SJCRH30 (cell line): ENCODE measurements around the gene APOL4. TPM values are rescaled to one million over a fixed set of nuclear protein-coding genes. Genes with fewer than 3 reads are reported as not detected.
"Not testable (repeated sequence)": the region's sequence is repeated elsewhere in the genome, so short reads cannot be mapped to it uniquely, and the experiment has no call there.

Experiments
- DNase-seq, 2 experiments: peaks; one replicate each; pipeline ENCODE4 v3.0.0-alpha.2; 2015 to 2020
- H3K27ac ChIP-seq: fragments of 250-450 bp; sonication (Bioruptor Pico); 2 replicates; pipeline ENCODE4 v1.5.1; 2020; ENCODE audit warnings: mild to moderate bottlenecking, moderate library complexity
- H3K27me3 ChIP-seq: fragments of 250-450 bp; sonication (Bioruptor Pico); 2 replicates; pipeline ENCODE4 v1.5.1; 2020; ENCODE audit warnings: mild to moderate bottlenecking, moderate library complexity
- H3K36me3 ChIP-seq: fragments of 250-450 bp; sonication (Bioruptor Pico); 2 replicates; pipeline ENCODE4 v1.5.1; 2020; ENCODE audit warnings: mild to moderate bottlenecking, moderate library complexity
- H3K4me1 ChIP-seq: fragments of 250-450 bp; sonication (Bioruptor Pico); 2 replicates; pipeline ENCODE4 v1.5.1; 2020; ENCODE audit warnings: mild to moderate bottlenecking, moderate library complexity
- H3K4me3 ChIP-seq: fragments of 250-450 bp; sonication (Bioruptor Pico); 2 replicates; pipeline ENCODE4 v1.5.1; 2020; ENCODE audit warnings: mild to moderate bottlenecking, moderate library complexity
- H3K9me3 ChIP-seq: fragments of 250-450 bp; sonication (Bioruptor Pico); replicated peaks from 2 replicates; pipeline ENCODE4 v1.5.1; 2020; ENCODE audit warnings: mild to moderate bottlenecking, moderate library complexity
- total RNA-seq: library from RNA; depleted of rRNA; stranded (reverse); fragments of >200 nt; shearing (Covaris generic); gene quantifications from 2 replicates; pipeline ENCODE4 v1.2.3, GENCODE V29; 2014

APOL4 gene
- total RNA-seq, 1 experiment from 2014 or later = 0.10 TPM

GRCh38 chr22:36223504-36223903, 21.9 kb upstream of the APOL4 start:
- Histone ChIP-seq H3K4me1 (no peaks in the 10 kb centered on the region; the same call in 1 of the 2 replicates), H3K4me3 (no peak overlapping the region), H3K27me3 (peaks cover 6% of the 10 kb centered on the region; the same call in 1 of the 2 replicates), H3K9me3 (no peaks in the 10 kb centered on the region), H3K27ac (no peak overlapping the region), H3K36me3 (no peaks in the 10 kb centered on the region)
- peak; percentile 24 to 49 for DNase-seq

- H3K4me3 ChIP-seq = no peak overlapping the region
- H3K9me3 ChIP-seq = no peaks in the 10 kb centered on the region
- no peaks in the 10 kb centered on the region; the same call in 1 of the 2 replicates for H3K4me1 ChIP-seq
- H3K27ac ChIP-seq = no peak overlapping the region
- no peak for DNase-seq
- H3K36me3 ChIP-seq = no peaks in the 10 kb centered on the region
- peaks cover 6% of the 10 kb centered on the region; the same call in 1 of the 2 replicates for H3K27me3 ChIP-seq
Observed at GRCh38 chr22:36222887-36223450, 21.4 kb upstream of the APOL4 start.

- peak in 1 of 2 experiments; percentile 15 for DNase-seq
- no peaks in the 10 kb centered on the region; the same call in 1 of the 2 replicates for H3K4me1 ChIP-seq
- H3K36me3 ChIP-seq = no peaks in the 10 kb centered on the region
- no peak overlapping the region for H3K4me3 ChIP-seq
- H3K9me3 ChIP-seq = no peaks in the 10 kb centered on the region
- peaks cover 6% of the 10 kb centered on the region; the same call in 1 of the 2 replicates for H3K27me3 ChIP-seq
- H3K27ac ChIP-seq = no peak overlapping the region
Observed at GRCh38 chr22:36221799-36222751, 20.5 kb upstream of the APOL4 start.

GRCh38 chr22:36220451-36220921, 18.9 kb upstream of the APOL4 start:
- H3K36me3 ChIP-seq = no peaks in the 10 kb centered on the region
- no peaks in the 10 kb centered on the region for H3K9me3 ChIP-seq
- no peak overlapping the region for H3K4me3 ChIP-seq
- no peaks in the 10 kb centered on the region; the same call in 1 of the 2 replicates for H3K4me1 ChIP-seq
- no peak for DNase-seq
- H3K27ac ChIP-seq = no peak overlapping the region
- peaks cover 6% of the 10 kb centered on the region; the same call in 1 of the 2 replicates for H3K27me3 ChIP-seq

GRCh38 chr22:36218648-36219193, 17.1 kb upstream of the APOL4 start:
- Histone ChIP-seq H3K27ac (no peak overlapping the region), H3K4me3 (no peak overlapping the region), H3K36me3 (no peaks in the 10 kb centered on the region), H3K4me1 (no peaks in the 10 kb centered on the region; the same call in 1 of the 2 replicates), H3K27me3 (peaks cover 6% of the 10 kb centered on the region; the same call in 1 of the 2 replicates), H3K9me3 (no peaks in the 10 kb centered on the region)
- no peak for DNase-seq

- Histone ChIP-seq H3K4me3 (no peak overlapping the region), H3K9me3 (no peaks in the 10 kb centered on the region), H3K4me1 (no peaks in the 10 kb centered on the region; the same call in 1 of the 2 replicates), H3K27ac (no peak overlapping the region), H3K27me3 (no peaks in the 10 kb centered on the region), H3K36me3 (no peaks in the 10 kb centered on the region)
- no peak for DNase-seq
Observed at GRCh38 chr22:36215981-36216380, 14.4 kb upstream of the APOL4 start.

GRCh38 chr22:36213586-36213985, 12.0 kb upstream of the APOL4 start:
- H3K27ac ChIP-seq = no peak overlapping the region
- H3K27me3 ChIP-seq = no peaks in the 10 kb centered on the region
- no peak for DNase-seq

GRCh38 chr22:36212901-36213300, 11.3 kb upstream of the APOL4 start:
- no peaks in the 10 kb centered on the region for H3K27me3 ChIP-seq
- no peaks in the 10 kb centered on the region for H3K4me1 ChIP-seq
- H3K36me3 ChIP-seq = no peaks in the 10 kb centered on the region
- no peak overlapping the region for H3K4me3 ChIP-seq
- H3K27ac ChIP-seq = no peak overlapping the region
- DNase-seq = no peak
- H3K9me3 ChIP-seq = no peaks in the 10 kb centered on the region

More at GRCh38 chr22:36213586-36213985, 12.0 kb upstream of the APOL4 start:
- Histone ChIP-seq H3K36me3 (no peaks in the 10 kb centered on the region), H3K4me1 (no peaks in the 10 kb centered on the region), H3K9me3 (no peaks in the 10 kb centered on the region), H3K4me3 (no peak overlapping the region)

GRCh38 chr22:36211237-36211861, 9.7 kb upstream of the APOL4 start:
- DNase-seq = peak; percentile 21 to 53
- Histone ChIP-seq H3K27me3 (no peaks in the 10 kb centered on the region), H3K4me1 (no peaks in the 10 kb centered on the region), H3K36me3 (no peaks in the 10 kb centered on the region), H3K9me3 (no peaks in the 10 kb centered on the region), H3K27ac (no peak overlapping the region), H3K4me3 (no peak overlapping the region)

- Histone ChIP-seq H3K9me3 (no peaks in the 10 kb centered on the region), H3K4me3 (no peak overlapping the region), H3K27ac (no peak overlapping the region), H3K36me3 (no peaks in the 10 kb centered on the region), H3K4me1 (no peaks in the 10 kb centered on the region), H3K27me3 (no peaks in the 10 kb centered on the region)
- DNase-seq = no peak
Observed at GRCh38 chr22:36210224-36210623, 8.6 kb upstream of the APOL4 start.

- not testable (repeated sequence) for H3K9me3 ChIP-seq, H3K4me3 ChIP-seq, H3K27me3 ChIP-seq, DNase-seq, H3K36me3 ChIP-seq, H3K4me1 ChIP-seq, H3K27ac ChIP-seq
Observed at GRCh38 chr22:36209488-36209908, 7.9 kb upstream of the APOL4 start.

- no peak for DNase-seq
- Histone ChIP-seq H3K27me3 (no peaks in the 10 kb centered on the region), H3K4me1 (no peaks in the 10 kb centered on the region)
Observed at GRCh38 chr22:36208914-36209313, 7.3 kb upstream of the APOL4 start.

GRCh38 chr22:36208162-36208765, 6.7 kb upstream of the APOL4 start:
- Histone ChIP-seq H3K27ac (no peak overlapping the region), H3K9me3 (no peaks in the 10 kb centered on the region), H3K27me3 (no peaks in the 10 kb centered on the region), H3K4me1 (no peaks in the 10 kb centered on the region), H3K36me3 (no peaks in the 10 kb centered on the region), H3K4me3 (no peak overlapping the region)
- DNase-seq = no peak

More at GRCh38 chr22:36208914-36209313, 7.3 kb upstream of the APOL4 start:
- Histone ChIP-seq H3K4me3 (no peak overlapping the region), H3K36me3 (no peaks in the 10 kb centered on the region), H3K27ac (no peak overlapping the region), H3K9me3 (no peaks in the 10 kb centered on the region)

GRCh38 chr22:36206255-36206654, 4.6 kb upstream of the APOL4 start:
- DNase-seq = no peak
- Histone ChIP-seq H3K36me3 (no peaks in the 10 kb centered on the region), H3K9me3 (no peaks in the 10 kb centered on the region), H3K27ac (no peak overlapping the region), H3K4me1 (no peaks in the 10 kb centered on the region), H3K4me3 (no peak overlapping the region), H3K27me3 (no peaks in the 10 kb centered on the region)
